ENCODE measurements around the gene CSTPP1. TPM values are rescaled to one million over a fixed set of nuclear protein-coding genes. Genes with fewer than 3 reads are reported as not detected.

Gene CSTPP1
- total RNA-seq, 1 donor from 2014 or later, result 30.0 TPM

DNA sequence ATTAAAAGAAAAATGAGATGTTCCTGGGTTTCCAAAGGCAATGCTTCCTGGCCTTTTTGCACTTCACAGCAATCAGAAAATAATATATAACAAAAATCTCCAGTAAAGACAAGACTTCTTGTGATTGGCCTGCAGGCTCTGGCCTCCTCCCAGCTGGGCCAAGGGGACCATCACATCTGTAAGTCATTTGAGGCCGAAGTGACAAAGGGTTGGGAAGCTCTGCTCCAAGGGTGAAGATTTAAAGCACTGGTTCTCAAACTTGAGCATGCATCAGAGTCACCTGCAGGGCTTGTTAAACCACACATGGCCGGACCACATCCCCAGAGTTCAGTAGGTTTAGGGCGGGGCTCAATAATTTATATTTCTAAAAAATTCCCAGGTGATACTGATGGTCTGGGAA is 208.0 kb downstream of the CSTPP1 start:
- peaks cover 5% of the 10 kb centered on the region for H3K4me1 Mint-ChIP-seq (ENCODE audit: unreplicated experiment)
- peaks cover 6% of the 10 kb centered on the region for H3K36me3 Mint-ChIP-seq (ENCODE audit: low read depth, unreplicated experiment)
- no peak for DNase-seq (ENCODE audit: low spot score)
- no peaks in the 10 kb centered on the region for H3K9me3 Mint-ChIP-seq (ENCODE audit: unreplicated experiment)
- TF ChIP-seq, protein P1, sequence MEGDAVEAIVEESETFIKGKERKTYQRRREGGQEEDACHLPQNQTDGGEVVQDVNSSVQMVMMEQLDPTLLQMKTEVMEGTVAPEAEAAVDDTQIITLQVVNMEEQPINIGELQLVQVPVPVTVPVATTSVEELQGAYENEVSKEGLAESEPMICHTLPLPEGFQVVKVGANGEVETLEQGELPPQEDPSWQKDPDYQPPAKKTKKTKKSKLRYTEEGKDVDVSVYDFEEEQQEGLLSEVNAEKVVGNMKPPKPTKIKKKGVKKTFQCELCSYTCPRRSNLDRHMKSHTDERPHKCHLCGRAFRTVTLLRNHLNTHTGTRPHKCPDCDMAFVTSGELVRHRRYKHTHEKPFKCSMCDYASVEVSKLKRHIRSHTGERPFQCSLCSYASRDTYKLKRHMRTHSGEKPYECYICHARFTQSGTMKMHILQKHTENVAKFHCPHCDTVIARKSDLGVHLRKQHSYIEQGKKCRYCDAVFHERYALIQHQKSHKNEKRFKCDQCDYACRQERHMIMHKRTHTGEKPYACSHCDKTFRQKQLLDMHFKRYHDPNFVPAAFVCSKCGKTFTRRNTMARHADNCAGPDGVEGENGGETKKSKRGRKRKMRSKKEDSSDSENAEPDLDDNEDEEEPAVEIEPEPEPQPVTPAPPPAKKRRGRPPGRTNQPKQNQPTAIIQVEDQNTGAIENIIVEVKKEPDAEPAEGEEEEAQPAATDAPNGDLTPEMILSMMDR (IDR thresholded peaks at IDR 0.05; ENCODE audit: unreplicated experiment), result no peak
- H3K27me3 Mint-ChIP-seq (ENCODE audit: unreplicated experiment), result no peaks in the 10 kb centered on the region
- H3K4me3 Mint-ChIP-seq (ENCODE audit: unreplicated experiment), result no peak overlapping the region
- no peak overlapping the region for H3K27ac Mint-ChIP-seq (ENCODE audit: unreplicated experiment)

DNA sequence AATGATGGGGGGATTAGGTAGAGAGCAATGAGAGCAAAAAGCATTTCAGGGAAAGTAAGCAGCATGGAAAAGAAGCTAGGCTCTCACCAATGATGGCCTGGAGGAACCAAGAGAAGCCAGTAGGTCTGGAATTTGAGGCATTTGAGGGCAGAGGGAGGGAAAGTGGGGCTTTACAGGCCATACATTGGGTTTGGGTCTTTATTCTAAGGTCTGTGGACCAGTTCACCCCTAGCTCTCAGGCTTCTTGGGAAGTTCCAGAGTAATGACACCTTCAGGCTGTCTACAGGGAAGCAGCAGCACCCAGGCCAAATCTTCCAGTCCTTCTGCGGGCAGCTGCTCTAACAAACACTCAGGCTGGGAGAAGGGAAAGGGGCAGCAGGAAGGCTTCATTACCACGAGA is 210.7 kb downstream of the CSTPP1 start:
- H3K36me3 Mint-ChIP-seq (ENCODE audit: low read depth, unreplicated experiment), result peaks cover 6% of the 10 kb centered on the region
- peaks cover 5% of the 10 kb centered on the region for H3K4me1 Mint-ChIP-seq (ENCODE audit: unreplicated experiment)
- H3K27me3 Mint-ChIP-seq (ENCODE audit: unreplicated experiment), result peaks cover 1% of the 10 kb centered on the region
- H3K4me3 Mint-ChIP-seq (ENCODE audit: unreplicated experiment), result no peak overlapping the region
- no peak overlapping the region for H3K27ac Mint-ChIP-seq (ENCODE audit: unreplicated experiment)
- no peak for DNase-seq (ENCODE audit: low spot score)
- TF ChIP-seq, protein P1 (IDR thresholded peaks at IDR 0.05; ENCODE audit: unreplicated experiment), result no peak
- no peaks in the 10 kb centered on the region for H3K9me3 Mint-ChIP-seq (ENCODE audit: unreplicated experiment)

DNA sequence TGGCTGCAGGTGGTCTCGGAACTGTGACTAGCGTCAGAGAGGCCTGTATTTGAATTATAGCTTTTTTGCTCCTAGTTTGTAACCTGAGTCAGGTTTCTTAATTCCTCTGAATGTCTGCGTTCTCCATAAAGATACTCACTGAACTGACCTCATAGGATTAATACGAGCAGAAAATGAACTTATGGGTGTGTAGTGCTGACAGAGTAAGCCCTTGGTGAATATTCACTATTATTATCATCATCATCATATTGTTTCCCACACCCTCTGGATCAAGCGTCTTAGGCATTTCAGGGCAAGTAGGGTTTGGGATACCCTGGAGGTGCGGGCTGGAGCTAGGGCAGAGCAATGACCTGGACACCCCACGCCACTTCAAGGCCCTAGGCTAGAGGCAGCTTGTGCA is 211.1 kb downstream of the CSTPP1 start:
- no peak overlapping the region for H3K27ac Mint-ChIP-seq (ENCODE audit: unreplicated experiment)
- H3K9me3 Mint-ChIP-seq (ENCODE audit: unreplicated experiment), result no peaks in the 10 kb centered on the region
- H3K27me3 Mint-ChIP-seq (ENCODE audit: unreplicated experiment), result peaks cover 1% of the 10 kb centered on the region
- H3K4me3 Mint-ChIP-seq (ENCODE audit: unreplicated experiment), result no peak overlapping the region
- H3K4me1 Mint-ChIP-seq (ENCODE audit: unreplicated experiment), result peaks cover 5% of the 10 kb centered on the region
- no peak for DNase-seq (ENCODE audit: low spot score)
- TF ChIP-seq, protein P1 (IDR thresholded peaks at IDR 0.05; ENCODE audit: unreplicated experiment), result no peak
- H3K36me3 Mint-ChIP-seq (ENCODE audit: low read depth, unreplicated experiment), result peaks cover 6% of the 10 kb centered on the region

DNA sequence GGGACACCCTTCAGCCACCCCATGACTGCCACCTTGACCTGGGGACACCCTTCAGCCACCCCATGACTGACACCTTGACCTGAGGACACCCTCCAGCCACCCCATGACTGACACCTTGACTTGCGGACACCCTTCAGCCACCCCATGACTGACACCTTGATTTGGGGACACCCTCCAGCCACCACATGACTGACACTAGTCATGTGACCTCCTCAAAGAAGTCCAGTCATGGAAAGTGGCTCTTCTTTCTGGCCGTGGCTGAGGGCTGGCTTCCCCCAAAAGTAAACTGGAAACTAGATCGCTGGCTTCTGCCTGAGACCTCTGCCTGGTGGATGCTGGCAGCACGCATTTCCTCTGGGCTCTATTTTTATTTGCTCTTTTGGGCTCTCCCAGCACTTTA is 211.7 kb downstream of the CSTPP1 start:
- Mint-ChIP-seq H3K27ac (ENCODE audit: unreplicated experiment) (no peak overlapping the region), H3K4me3 (ENCODE audit: unreplicated experiment) (no peak overlapping the region), H3K4me1 (ENCODE audit: unreplicated experiment) (peaks cover 9% of the 10 kb centered on the region), H3K9me3 (ENCODE audit: unreplicated experiment) (no peaks in the 10 kb centered on the region), H3K36me3 (ENCODE audit: low read depth, unreplicated experiment) (peaks cover 6% of the 10 kb centered on the region), H3K27me3 (ENCODE audit: unreplicated experiment) (peaks cover 1% of the 10 kb centered on the region)
- DNase-seq (ENCODE audit: low spot score), result no peak
- TF ChIP-seq, protein P1 (IDR thresholded peaks at IDR 0.05; ENCODE audit: unreplicated experiment), result no peak

DNA sequence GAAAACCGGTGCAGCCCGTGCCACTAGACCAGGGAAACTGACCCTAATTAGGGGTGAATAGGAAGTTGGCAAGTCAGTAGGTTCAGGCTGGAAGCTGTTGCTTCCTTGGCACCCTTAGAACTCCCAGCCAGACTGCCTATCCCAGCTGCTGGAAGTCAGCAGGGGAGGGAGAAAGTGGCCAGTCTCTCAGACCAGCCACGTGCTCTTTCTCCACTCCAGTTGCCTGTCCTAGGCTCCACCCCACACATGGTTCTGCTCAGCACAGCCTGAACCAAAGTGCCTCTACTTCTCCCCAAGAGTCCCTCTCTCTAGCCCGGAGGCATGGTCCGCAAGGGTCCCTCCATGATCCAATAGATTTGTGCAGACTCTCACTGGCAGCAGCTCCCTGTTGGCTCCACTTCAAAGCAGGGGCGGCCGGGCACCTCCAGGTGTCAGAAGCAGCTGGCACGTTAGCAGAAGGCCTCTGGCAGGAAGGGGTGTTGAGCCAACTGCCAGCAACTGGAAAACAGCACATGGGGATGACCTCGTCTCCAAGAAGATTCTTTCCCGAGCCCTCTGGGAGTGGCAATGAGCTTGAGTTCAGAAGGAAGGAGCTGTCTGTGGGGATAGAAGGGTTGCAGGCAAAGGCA is 212.5 kb downstream of the CSTPP1 start:
- no peak overlapping the region for H3K4me3 Mint-ChIP-seq (ENCODE audit: unreplicated experiment)
- no peak for DNase-seq (ENCODE audit: low spot score)
- peaks cover 6% of the 10 kb centered on the region for H3K36me3 Mint-ChIP-seq (ENCODE audit: low read depth, unreplicated experiment)
- peaks cover 1% of the 10 kb centered on the region for H3K27me3 Mint-ChIP-seq (ENCODE audit: unreplicated experiment)
- H3K4me1 Mint-ChIP-seq (ENCODE audit: unreplicated experiment), result peaks cover 14% of the 10 kb centered on the region
- H3K9me3 Mint-ChIP-seq (ENCODE audit: unreplicated experiment), result no peaks in the 10 kb centered on the region
- peak overlapping the region; percentile 61 for H3K27ac Mint-ChIP-seq (ENCODE audit: unreplicated experiment)
- TF ChIP-seq, protein P1 (IDR thresholded peaks at IDR 0.05; ENCODE audit: unreplicated experiment), result no peak

Data from endothelial cell (in vitro differentiated cells).